ENCODE results near the gene INTS15. TPM values are rescaled to one million over a fixed set of nuclear protein-coding genes. Genes with fewer than 3 reads are reported as not detected.

The INTS15 gene
- total and polyA plus RNA-seq, 9 of the 15 experiments (the other 6 are each of a cell fraction or from before 2014, with no cell fraction given), result 0.52 to 28.9 (median 11.6) TPM

DNA sequence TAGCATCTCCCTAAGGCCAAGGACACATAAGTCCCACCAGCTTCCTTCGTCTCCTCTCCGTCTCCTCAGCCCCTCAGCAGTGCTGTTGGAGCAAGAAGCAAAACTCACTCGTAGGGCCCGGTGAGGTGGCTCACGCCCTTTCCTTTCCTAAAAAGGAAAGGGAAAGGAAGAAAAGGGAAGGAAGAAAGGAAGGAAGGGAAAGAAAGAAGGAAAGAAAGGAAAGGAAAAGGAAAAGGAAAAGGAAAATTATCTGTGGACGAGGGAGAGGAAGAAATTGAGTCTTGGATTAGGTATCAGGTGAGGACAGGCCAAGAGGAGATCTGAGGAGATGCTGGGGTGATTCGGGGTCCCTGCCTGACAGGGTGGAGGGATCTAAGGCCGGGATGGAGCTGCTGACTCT lies 44.2 kb downstream of the INTS15 start:
- intact Hi-C loops (cut with micrococcal nuclease), result no loop called here

More for the DNA sequence above, 44.2 kb downstream of the INTS15 start:
- DNase-seq (ENCODE audit: extremely low read depth in 1 of 4, low spot score in 3 of 4), result no peak
- no peak for TF ChIP-seq CBX2 (IDR thresholded peaks at IDR 0.05; ENCODE audit: insufficient read depth, low read length, poor library complexity, severe bottlenecking)
- no peak for TF ChIP-seq SMAD3 (CRISPR knock-in tag; conservative IDR thresholded peaks at IDR 0.05)
- TF ChIP-seq SAFB (IDR thresholded peaks at IDR 0.05; ENCODE audit: borderline replicate concordance, low read depth, low read length), result no peak
- no peak for TF ChIP-seq RAD51 (IDR thresholded peaks at IDR 0.05; ENCODE audit: borderline replicate concordance, low read depth)
- TF ChIP-seq POLR2B (IDR thresholded peaks at IDR 0.05; ENCODE audit: low read depth, partially characterized antibody), result no peak
- TF ChIP-seq SLC30A9 (CRISPR knock-in tag; IDR thresholded peaks at IDR 0.05), result no peak
- no peak for TF ChIP-seq ESRRB (CRISPR knock-in tag; IDR thresholded peaks at IDR 0.05; ENCODE audit: borderline replicate concordance)
- no peak for TF ChIP-seq XRCC5 (IDR thresholded peaks at IDR 0.05; ENCODE audit: low read depth, low read length)
- no peak for TF ChIP-seq CEBPB (tag; IDR thresholded peaks at IDR 0.05)
- TF ChIP-seq ARHGAP35 (IDR thresholded peaks at IDR 0.05; ENCODE audit: partially characterized antibody), result no peak
- TF ChIP-seq HNRNPUL1 (IDR thresholded peaks at IDR 0.05; ENCODE audit: low read length), result no peak
- no peak for TF ChIP-seq CREM (IDR thresholded peaks at IDR 0.05; ENCODE audit: low read depth)
- TF ChIP-seq, protein P1, sequence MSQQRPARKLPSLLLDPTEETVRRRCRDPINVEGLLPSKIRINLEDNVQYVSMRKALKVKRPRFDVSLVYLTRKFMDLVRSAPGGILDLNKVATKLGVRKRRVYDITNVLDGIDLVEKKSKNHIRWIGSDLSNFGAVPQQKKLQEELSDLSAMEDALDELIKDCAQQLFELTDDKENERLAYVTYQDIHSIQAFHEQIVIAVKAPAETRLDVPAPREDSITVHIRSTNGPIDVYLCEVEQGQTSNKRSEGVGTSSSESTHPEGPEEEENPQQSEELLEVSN (IDR thresholded peaks at IDR 0.05; ENCODE audit: borderline replicate concordance in 1 of 2, extremely low read depth in 1 of 2, insufficient read depth in 1 of 2, insufficient read length in 1 of 2, low read depth in 1 of 2, low read length in 1 of 2, poor library complexity in 1 of 2, severe bottlenecking in 1 of 2), result no peak
- no peak for TF ChIP-seq ILF3 (IDR thresholded peaks at IDR 0.05; ENCODE audit: borderline replicate concordance)
- Histone ChIP-seq H3K36me3 (ENCODE audit: control insufficient read depth, insufficient read depth, low read length) (peaks cover 5% of the 10 kb centered on the region; the same call in 2 of the 3 replicates), H3K4me1 (replicated peaks in 1 of 2; ENCODE audit: control insufficient read depth in 2 of 2, insufficient read depth in 2 of 2, low read length in 2 of 2) (peaks cover 8 to 31% of the 10 kb centered on the region in 2 experiments; a peak in 4 of 5 replicates), H2AFZ (ENCODE audit: low read depth, low read length) (no peak overlapping the region), H3K9me3 (replicated peaks; ENCODE audit: control insufficient read depth, insufficient read depth, low read depth, low read length) (no peaks in the 10 kb centered on the region), H3K9me1 (ENCODE audit: control insufficient read depth, insufficient read depth, low read length) (no peaks in the 10 kb centered on the region), H3K4me3 (no peak overlapping the region), H4K20me1 (replicated peaks; ENCODE audit: control insufficient read depth, insufficient read depth, low read length) (no peaks in the 10 kb centered on the region), H3K79me2 (ENCODE audit: control insufficient read depth, insufficient read depth, low read length) (peaks cover 27% of the 10 kb centered on the region), H3K9ac (ENCODE audit: insufficient read depth in 1 of 2, low read depth in 2 of 2, low read length in 2 of 2) (no peak overlapping the region), H3K27me3 (ENCODE audit: control insufficient read depth in 2 of 2, insufficient read depth in 2 of 2, low read length in 2 of 2) (peaks cover 0 to 5% of the 10 kb centered on the region in 2 experiments; a peak in 1 of 5 replicates), H3K4me2 (ENCODE audit: insufficient read depth, low read length) (no peak overlapping the region), H3K27ac (ENCODE audit: extremely low read depth, low read depth, low read length) (no peak overlapping the region)
- ATAC-seq, result no peak
- 57% methylated on average over 8 of the region's 8 CpGs for WGBS (ENCODE audit: insufficient coverage, low coverage, missing lambda C conversion rate)
- in situ Hi-C loops (cut with MboI), result no loop called here
- no peak for FAIRE-seq
- POLR2A ChIA-PET, result interaction anchor here (0.6 to 0.9 kb wide), 3 partner anchors 13 to 44 kb away, joined by 3 to 4 read pairs (median 4); partner anchors contain the start of gene INTS15
- CTCF ChIA-PET (ENCODE audit: low intra/inter-chr PET ratio), result no interaction called here
- no TSS peak for BruUV-seq (replicated peaks)

All from K562 (cell line).